Skeletal muscle satellite cell (primary cell): ENCODE measurements around the gene SCYGR1.
A peak's percentile ranks its signal among the peaks of the same experiment; 100 is the strongest.
"Not testable (repeated sequence)": the region's sequence is repeated elsewhere in the genome, so short reads cannot be mapped to it uniquely, and the experiment has no call there.

Experiments used
- H3K27me3 ChIP-seq: 2 replicates; pipeline ENCODE4 v1.7.0; 2013; ENCODE audit warnings: low read length; ENCODE audit not compliant: control insufficient read depth, insufficient read depth
- H3K36me3 ChIP-seq: 2 replicates; pipeline ENCODE4 v1.7.0; 2013; ENCODE audit warnings: mild to moderate bottlenecking, control low read depth, low read length; ENCODE audit not compliant: insufficient read depth
- H3K4me1 ChIP-seq: 2 replicates; pipeline ENCODE4 v1.7.0; 2013; ENCODE audit warnings: low read length; ENCODE audit not compliant: control insufficient read depth, insufficient read depth
- H3K4me2 ChIP-seq: 2 replicates; pipeline ENCODE4 v1.7.0; 2013; ENCODE audit warnings: mild to moderate bottlenecking, low read length
- H3K4me3 ChIP-seq: 2 replicates; pipeline ENCODE4 v1.7.0; 2013; ENCODE audit warnings: low read length
- H3K9ac ChIP-seq: 2 replicates; pipeline ENCODE4 v1.7.0; 2013; ENCODE audit warnings: mild to moderate bottlenecking, low read depth, low read length, moderate library complexity
- H3K9me3 ChIP-seq: replicated peaks from 2 replicates; pipeline ENCODE4 v1.7.0; 2013; ENCODE audit warnings: mild to moderate bottlenecking, control low read depth, low read length

The SCYGR1 gene

GRCh38 chr2:227398684-227399670 is 11.2 kb upstream of the SCYGR1 start:
- H3K4me2 ChIP-seq: no peak overlapping the region
- no peak overlapping the region for H3K4me3 ChIP-seq
- no peaks in the 10 kb centered on the region for H3K27me3 ChIP-seq
- H3K4me1 ChIP-seq: no peaks in the 10 kb centered on the region
- no peaks in the 10 kb centered on the region for H3K9me3 ChIP-seq
- no peaks in the 10 kb centered on the region for H3K36me3 ChIP-seq
- no peak overlapping the region for H3K9ac ChIP-seq

GRCh38 chr2:227397562-227397961 is 9.8 kb upstream of the SCYGR1 start:
- no peaks in the 10 kb centered on the region for H3K27me3 ChIP-seq
- H3K36me3 ChIP-seq: no peaks in the 10 kb centered on the region
- peaks cover 5% of the 10 kb centered on the region for H3K4me1 ChIP-seq
- H3K9me3 ChIP-seq: no peaks in the 10 kb centered on the region
- no peak overlapping the region for H3K4me3 ChIP-seq
- no peak overlapping the region for H3K9ac ChIP-seq
- H3K4me2 ChIP-seq: no peak overlapping the region

- Histone ChIP-seq H3K27me3 (no peaks in the 10 kb centered on the region), H3K4me1 (peaks cover 5% of the 10 kb centered on the region), H3K9ac (no peak overlapping the region), H3K9me3 (no peaks in the 10 kb centered on the region), H3K4me3 (no peak overlapping the region), H3K4me2 (no peak overlapping the region), H3K36me3 (no peaks in the 10 kb centered on the region)
These were observed 7.8 kb upstream of the SCYGR1 start for GRCh38 chr2:227395556-227395955.

GRCh38 chr2:227394401-227394800 is 6.7 kb upstream of the SCYGR1 start:
- no peak overlapping the region for H3K4me3 ChIP-seq
- no peaks in the 10 kb centered on the region for H3K27me3 ChIP-seq
- H3K36me3 ChIP-seq: no peaks in the 10 kb centered on the region
- no peak overlapping the region for H3K4me2 ChIP-seq
- H3K9me3 ChIP-seq: no peaks in the 10 kb centered on the region
- no peak overlapping the region for H3K9ac ChIP-seq
- H3K4me1 ChIP-seq: peaks cover 10% of the 10 kb centered on the region

- no peaks in the 10 kb centered on the region for H3K27me3 ChIP-seq
- no peaks in the 10 kb centered on the region for H3K36me3 ChIP-seq
- H3K4me3 ChIP-seq: no peak overlapping the region
- H3K4me2 ChIP-seq: no peak overlapping the region
- H3K4me1 ChIP-seq: peaks cover 17% of the 10 kb centered on the region
- H3K9me3 ChIP-seq: no peaks in the 10 kb centered on the region
- H3K9ac ChIP-seq: no peak overlapping the region
These were observed 2.9 kb upstream of the SCYGR1 start for GRCh38 chr2:227390468-227391256.

- no peaks in the 10 kb centered on the region for H3K9me3 ChIP-seq
- peak overlapping the region; percentile 39 for H3K9ac ChIP-seq
These were observed 1.9 kb upstream of the SCYGR1 start for GRCh38 chr2:227389661-227390060.

GRCh38 chr2:227389231-227389630 is 1.5 kb upstream of the SCYGR1 start:
- Histone ChIP-seq H3K4me3 (no peak overlapping the region), H3K27me3 (no peaks in the 10 kb centered on the region), H3K36me3 (no peaks in the 10 kb centered on the region), H3K4me1 (peaks cover 17% of the 10 kb centered on the region), H3K4me2 (no peak overlapping the region), H3K9me3 (no peaks in the 10 kb centered on the region), H3K9ac (peak overlapping the region; percentile 39)

More at GRCh38 chr2:227389661-227390060, 1.9 kb upstream of the SCYGR1 start:
- Histone ChIP-seq H3K4me1 (peaks cover 17% of the 10 kb centered on the region), H3K4me2 (no peak overlapping the region), H3K4me3 (no peak overlapping the region), H3K27me3 (no peaks in the 10 kb centered on the region), H3K36me3 (no peaks in the 10 kb centered on the region)

- Histone ChIP-seq H3K4me3 (no peak overlapping the region), H3K27me3 (no peaks in the 10 kb centered on the region), H3K36me3 (no peaks in the 10 kb centered on the region), H3K4me2 (peak overlapping the region; percentile 9), H3K4me1 (peaks cover 16% of the 10 kb centered on the region), H3K9ac (peak overlapping the region; percentile 67), H3K9me3 (no peaks in the 10 kb centered on the region)
These were observed 825 bp upstream of the SCYGR1 start for GRCh38 chr2:227388537-227389011.

- Histone ChIP-seq H3K4me1 (peaks cover 12% of the 10 kb centered on the region), H3K4me2 (no peak overlapping the region), H3K9ac (no peak overlapping the region)
These were observed 1.1 kb downstream of the SCYGR1 start for GRCh38 chr2:227386630-227387029.

GRCh38 chr2:227383686-227384085 is 4.1 kb downstream of the SCYGR1 start:
- Histone ChIP-seq H3K4me1 (peaks cover 4% of the 10 kb centered on the region), H3K9me3 (no peaks in the 10 kb centered on the region), H3K9ac (no peak overlapping the region), H3K27me3 (no peaks in the 10 kb centered on the region), H3K4me2 (no peak overlapping the region), H3K36me3 (no peaks in the 10 kb centered on the region), H3K4me3 (no peak overlapping the region)

More at GRCh38 chr2:227386630-227387029, 1.1 kb downstream of the SCYGR1 start:
- no peaks in the 10 kb centered on the region for H3K27me3 ChIP-seq
- H3K9me3 ChIP-seq: no peaks in the 10 kb centered on the region
- no peaks in the 10 kb centered on the region for H3K36me3 ChIP-seq
- H3K4me3 ChIP-seq: no peak overlapping the region

GRCh38 chr2:227382241-227382835 is 5.4 kb downstream of the SCYGR1 start:
- peaks cover 13% of the 10 kb centered on the region for H3K4me1 ChIP-seq
- not testable (repeated sequence) for H3K36me3 ChIP-seq, H3K9me3 ChIP-seq, H3K27me3 ChIP-seq, H3K4me2 ChIP-seq, H3K9ac ChIP-seq, H3K4me3 ChIP-seq
